ENCODE measurements around the gene ERBB2. TPM values are rescaled to one million over a fixed set of nuclear protein-coding genes. Genes with fewer than 3 reads are reported as not detected.

The ERBB2 gene
- polyA plus RNA-seq, 3 donors, result 0.17 to 0.73 TPM; not detected in 1

GRCh38 chr17:39688945-39689344 lies 10.9 kb upstream of the ERBB2 start:
- intact Hi-C loops (cut with micrococcal nuclease), result loop anchor here in 1 of 2 donors (5.0 kb wide), 2 partner anchors 38 to 52 kb away; partner anchors contain the start of gene STARD3
- Histone ChIP-seq H3K36me3 (replicated peaks in 1 of 2; ENCODE audit: control insufficient read depth in 1 of 2, insufficient read depth in 2 of 2, low read length in 2 of 2) (peaks cover 0 to 9% of the 10 kb centered on the region in 2 donors), H3K4me3 (replicated peaks in 1 of 3; ENCODE audit: low read depth in 2 of 3, low read length in 3 of 3) (peak overlapping the region in 1 of 3 experiments; percentile 82), H2AFZ (ENCODE audit: insufficient read depth, low read depth, low read length, poor library complexity, severe bottlenecking) (peak overlapping the region; percentile 93), H3K9ac (ENCODE audit: insufficient read depth, low read length, poor library complexity, severe bottlenecking) (no peak overlapping the region), H3K9me3 (replicated peaks in 1 of 2; ENCODE audit: control insufficient read depth in 1 of 2, insufficient read depth in 1 of 2, low read length in 2 of 2) (no peaks in the 10 kb centered on the region), H3K4me1 (ENCODE audit: control insufficient read depth in 1 of 2, insufficient read depth in 2 of 2, low read length in 2 of 2) (peaks cover 12 to 18% of the 10 kb centered on the region in 2 donors), H3K27ac (ENCODE audit: low read depth in 1 of 2, low read length in 2 of 2) (no peak overlapping the region), H4K20me1 (ENCODE audit: insufficient read depth, low read length) (no peaks in the 10 kb centered on the region), H3K27me3 (ENCODE audit: control insufficient read depth in 2 of 2, insufficient read depth in 2 of 2, low read length in 2 of 2) (no peaks in the 10 kb centered on the region), H3K4me2 (replicated peaks; ENCODE audit: extremely low read depth, low read length, poor library complexity, severe bottlenecking) (peak overlapping the region; percentile 93), H3K79me2 (ENCODE audit: insufficient read depth, low read length) (no peaks in the 10 kb centered on the region)
- peak overlapping the region in 1 of 7 donors; percentile 76 for H3K27ac Mint-ChIP-seq
- TF ChIP-seq CTCF (IDR thresholded peaks at IDR 0.05), result no peak
- peaks cover 9 to 11% of the 10 kb centered on the region in 2 donors for H3K36me3 Mint-ChIP-seq
- H3K4me3 Mint-ChIP-seq, result peak overlapping the region; percentile 94 to 97
- H3K27me3 Mint-ChIP-seq (ENCODE audit: low read depth in 3 of 3), result peaks cover 2 to 9% (median 8%) of the 10 kb centered on the region in 3 donors
- no CpG with 5 or more reads among the region's 3 CpGs for WGBS (ENCODE audit: insufficient coverage)
- H3K9me3 Mint-ChIP-seq, result peaks cover 0 to 17% (median 6%) of the 10 kb centered on the region in 7 donors
- DNase-seq, result no peak
- peaks cover 17% of the 10 kb centered on the region for H3K4me1 Mint-ChIP-seq

GRCh38 chr17:39694593-39694992 lies 5.3 kb upstream of the ERBB2 start:
- peaks cover 0 to 3% of the 10 kb centered on the region in 2 donors for H3K36me3 Mint-ChIP-seq
- H3K9ac ChIP-seq (ENCODE audit: insufficient read depth, low read length, poor library complexity, severe bottlenecking), result no peak overlapping the region

More at GRCh38 chr17:39694593-39694992, 5.3 kb upstream of the ERBB2 start:
- Histone ChIP-seq H4K20me1 (ENCODE audit: insufficient read depth, low read length) (no peaks in the 10 kb centered on the region), H3K27me3 (ENCODE audit: control insufficient read depth in 2 of 2, insufficient read depth in 2 of 2, low read length in 2 of 2) (peaks cover 8 to 15% of the 10 kb centered on the region in 2 donors), H2AFZ (ENCODE audit: insufficient read depth, low read depth, low read length, poor library complexity, severe bottlenecking) (no peak overlapping the region), H3K79me2 (ENCODE audit: insufficient read depth, low read length) (no peaks in the 10 kb centered on the region), H3K9me3 (replicated peaks in 1 of 2; ENCODE audit: control insufficient read depth in 1 of 2, insufficient read depth in 1 of 2, low read length in 2 of 2) (no peaks in the 10 kb centered on the region), H3K4me3 (replicated peaks in 1 of 3; ENCODE audit: low read depth in 2 of 3, low read length in 3 of 3) (no peak overlapping the region), H3K27ac (ENCODE audit: low read depth in 1 of 2, low read length in 2 of 2) (no peak overlapping the region), H3K36me3 (replicated peaks in 1 of 2; ENCODE audit: control insufficient read depth in 1 of 2, insufficient read depth in 2 of 2, low read length in 2 of 2) (no peaks in the 10 kb centered on the region), H3K4me1 (ENCODE audit: control insufficient read depth in 1 of 2, insufficient read depth in 2 of 2, low read length in 2 of 2) (no peaks in the 10 kb centered on the region), H3K4me2 (replicated peaks; ENCODE audit: extremely low read depth, low read length, poor library complexity, severe bottlenecking) (no peak overlapping the region)
- no peak for TF ChIP-seq CTCF (IDR thresholded peaks at IDR 0.05)
- Mint-ChIP-seq H3K4me1 (peaks cover 1% of the 10 kb centered on the region), H3K4me3 (no peak overlapping the region), H3K9me3 (peaks cover 0 to 6% (median 3%) of the 10 kb centered on the region in 7 donors), H3K27ac (no peak overlapping the region), H3K27me3 (ENCODE audit: low read depth in 3 of 3) (peaks cover 21 to 29% (median 28%) of the 10 kb centered on the region in 3 donors)
- intact Hi-C loops (cut with micrococcal nuclease), result no loop called here
- no peak for DNase-seq
- 100% methylated on average over 3 of the region's 5 CpGs for WGBS (ENCODE audit: insufficient coverage)

Measured in CD14-positive monocyte (primary cell).